ENCODE data around the gene TSPAN9.

The TSPAN9 gene

DNA sequence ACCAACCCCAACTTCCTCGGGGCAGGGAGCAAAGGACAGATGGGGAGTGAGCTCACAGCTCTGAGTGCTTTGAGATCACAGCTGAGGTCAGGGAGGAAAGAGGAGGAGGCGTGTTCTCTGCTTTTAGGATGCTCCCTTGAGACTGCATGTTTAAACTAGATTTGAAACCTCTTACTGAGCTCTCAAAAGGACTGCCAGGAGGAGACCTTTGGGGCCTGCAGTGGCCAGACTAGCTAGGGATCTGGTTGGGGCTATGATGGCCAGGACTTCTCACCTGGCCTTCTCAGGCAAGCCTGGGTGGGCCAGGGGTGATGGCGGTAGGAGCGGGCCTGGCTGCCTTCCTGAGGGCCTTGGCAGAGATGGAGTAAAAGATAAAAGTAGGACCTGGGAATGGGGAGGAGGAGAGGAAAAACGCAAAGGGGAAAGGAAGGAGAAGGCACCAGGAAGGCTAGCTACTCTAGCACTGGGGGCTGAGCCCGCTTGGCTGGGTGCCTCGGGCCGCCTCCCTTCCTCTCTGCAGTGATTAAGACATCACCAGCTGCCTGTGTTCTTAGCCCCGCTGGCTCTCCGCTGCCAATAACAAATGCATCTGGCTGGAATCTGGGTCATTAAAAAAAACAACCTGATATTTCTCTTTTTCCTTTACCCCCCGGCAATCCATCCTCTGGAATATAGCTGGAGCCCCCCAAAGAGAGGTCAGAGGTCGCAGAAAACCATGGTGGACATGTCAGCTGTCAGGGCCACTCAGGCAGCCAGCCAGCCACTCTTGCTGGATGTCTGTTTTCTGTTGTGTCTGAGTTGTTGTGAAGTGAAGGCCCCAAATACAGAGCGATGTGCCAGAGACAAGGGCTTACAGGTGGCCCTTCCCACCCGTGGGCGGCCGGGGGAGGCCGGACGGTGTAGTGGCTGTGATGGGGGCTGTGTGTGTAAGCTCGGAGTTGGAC, 141.3 kb downstream of the TSPAN9 start:
- FAIRE-seq (no peak), DNase-seq (ENCODE audit: insufficient read length, low spot score) (no peak)
- no peak for TF ChIP-seq POLR2A (IDR thresholded peaks at IDR 0.05; ENCODE audit: low read depth, low read length)

DNA sequence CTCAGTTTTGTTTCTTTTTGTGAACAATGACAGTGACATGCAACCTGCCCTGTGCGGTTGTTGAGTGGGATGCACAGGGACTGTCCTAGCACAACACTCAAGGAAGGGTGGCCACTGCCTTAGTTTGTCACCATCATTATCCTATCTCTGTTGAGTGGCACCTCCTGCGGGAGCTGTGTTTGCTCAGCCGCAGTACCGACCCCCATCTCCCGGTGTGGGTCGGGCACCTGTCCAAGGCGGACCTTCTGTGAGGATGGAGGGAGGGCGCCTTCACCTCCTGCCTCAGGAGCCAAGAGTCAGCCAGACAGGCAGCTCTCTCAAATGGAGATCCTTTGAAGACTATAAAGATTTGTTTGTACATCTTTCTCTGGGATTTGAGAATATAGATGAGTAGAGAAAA, 142.1 kb downstream of the TSPAN9 start:
- no peak for DNase-seq (ENCODE audit: insufficient read length, low spot score)
- TF ChIP-seq POLR2A (IDR thresholded peaks at IDR 0.05; ENCODE audit: low read depth, low read length) = no peak
- no peak for FAIRE-seq

DNA sequence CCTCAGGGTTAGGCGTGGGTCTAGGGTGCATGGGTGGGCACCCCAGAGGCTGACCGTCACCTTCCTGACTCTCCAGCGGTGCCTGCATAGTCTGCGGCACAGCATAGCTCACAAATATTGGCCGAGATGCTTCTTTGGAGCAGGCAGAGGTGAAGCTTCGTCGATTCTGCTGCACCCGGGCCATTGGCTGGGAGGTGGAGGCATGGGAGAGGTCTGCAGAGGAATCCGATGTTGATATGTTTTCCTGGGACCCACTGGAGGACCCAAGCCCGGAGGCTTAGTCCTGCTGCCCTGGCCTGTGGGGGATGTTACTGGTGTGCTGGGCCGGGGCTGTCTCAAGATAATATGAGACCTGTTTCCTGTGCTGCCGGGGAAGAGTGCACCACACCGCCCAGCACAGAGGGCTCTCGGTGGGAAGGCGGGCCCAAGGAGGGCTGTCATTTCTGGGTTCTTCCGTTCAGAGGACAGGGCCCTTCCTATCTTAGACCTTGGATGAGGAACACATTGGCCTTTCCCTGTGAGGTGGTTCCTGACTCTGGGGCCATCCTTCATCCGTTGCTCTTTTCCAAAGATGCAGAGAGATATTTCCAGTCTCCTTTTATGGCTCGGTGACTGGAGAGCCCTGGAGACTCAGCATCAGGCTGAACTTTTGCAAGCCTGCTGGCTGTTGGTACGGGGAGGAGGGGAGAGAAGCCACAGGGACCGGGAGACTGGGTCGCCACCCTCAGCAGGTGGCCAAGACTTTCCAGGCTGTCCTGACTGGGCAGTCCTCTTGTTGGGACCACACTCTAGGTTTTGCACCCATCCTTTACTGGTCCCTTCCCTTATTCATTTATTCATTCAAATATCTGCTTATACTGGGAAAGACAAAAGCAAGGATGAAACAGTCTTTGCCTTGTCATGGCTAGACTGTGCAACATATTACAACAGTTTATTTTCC, 143.5 kb downstream of the TSPAN9 start:
- no peak for TF ChIP-seq POLR2A (IDR thresholded peaks at IDR 0.05; ENCODE audit: low read depth, low read length)
- DNase-seq (ENCODE audit: insufficient read length, low spot score) = no peak

GRCh38 chr12:3222306-3222705, 145.1 kb downstream of the TSPAN9 start:
- DNase-seq (ENCODE audit: insufficient read length, low spot score) (no peak), FAIRE-seq (no peak)
- TF ChIP-seq POLR2A (IDR thresholded peaks at IDR 0.05; ENCODE audit: low read depth, low read length) = no peak

More for the DNA sequence above, 143.5 kb downstream of the TSPAN9 start:
- no peak for FAIRE-seq

DNA sequence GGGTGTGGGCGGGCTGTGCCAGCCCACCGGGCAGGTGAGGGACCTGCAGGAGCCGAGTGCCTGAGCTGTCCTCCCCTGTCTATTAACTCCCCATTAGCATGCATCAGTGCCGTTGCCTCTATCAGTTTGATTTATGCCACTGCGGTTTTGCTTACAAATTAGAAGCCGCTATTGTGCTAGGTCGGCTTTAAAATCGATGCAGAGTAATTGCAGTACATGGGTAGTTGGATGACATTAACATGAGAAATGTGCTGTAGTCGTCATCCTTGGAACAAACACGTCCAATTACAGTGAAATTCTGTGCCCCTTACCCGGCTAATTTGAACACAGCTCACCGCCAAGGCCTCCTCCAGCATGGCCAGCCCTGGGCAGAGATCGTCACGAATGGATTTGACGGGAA, 145.8 kb downstream of the TSPAN9 start:
- no peak for TF ChIP-seq POLR2A (IDR thresholded peaks at IDR 0.05; ENCODE audit: low read depth, low read length)
- DNase-seq (ENCODE audit: insufficient read length, low spot score) (no peak), FAIRE-seq (no peak)

DNA sequence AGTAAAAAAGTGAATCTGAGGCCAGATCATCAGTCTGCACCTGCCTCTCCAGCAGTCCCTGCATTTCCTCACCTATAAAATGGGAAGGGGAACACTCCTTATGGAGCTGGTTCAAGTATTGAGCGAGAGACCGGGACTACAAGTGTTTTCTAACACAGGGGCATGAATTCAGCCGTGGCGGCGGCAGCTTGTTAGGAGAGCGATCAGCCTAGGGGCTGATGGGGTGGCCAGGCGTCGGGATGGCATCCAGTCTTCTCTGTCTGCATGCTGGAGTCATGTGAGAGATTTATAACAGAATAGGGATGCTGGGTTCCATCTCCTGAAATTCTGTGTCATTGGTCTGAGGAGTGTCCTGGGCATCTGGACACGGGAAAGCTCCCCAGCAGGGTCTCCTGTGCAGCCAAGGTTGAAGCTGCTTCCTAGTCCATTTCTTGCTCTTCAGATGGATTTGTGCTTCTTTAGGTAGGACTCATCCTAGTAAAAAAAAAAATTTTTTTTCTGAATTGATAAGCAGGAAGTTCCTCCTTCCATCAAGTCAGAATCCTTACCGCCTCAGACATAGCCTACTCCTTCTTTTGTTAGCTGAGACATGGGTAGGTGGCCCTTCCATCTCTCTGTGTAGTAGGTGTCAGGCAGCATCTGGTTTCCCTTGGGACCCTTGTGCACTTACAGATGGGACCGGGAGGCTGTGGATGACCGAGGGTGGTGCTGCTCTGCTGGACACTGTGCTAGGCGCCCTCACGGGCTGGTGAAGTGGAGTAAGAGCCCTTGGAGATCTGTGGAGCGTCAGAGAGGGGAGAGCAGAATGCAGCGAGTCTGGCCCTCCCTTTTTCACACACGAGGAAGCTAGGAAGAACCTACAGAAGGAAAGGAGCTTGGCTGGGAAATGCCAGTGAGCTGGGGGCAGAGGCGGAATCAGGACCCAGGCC, 146.7 kb downstream of the TSPAN9 start:
- TF ChIP-seq POLR2A (IDR thresholded peaks at IDR 0.05; ENCODE audit: low read depth, low read length) = no peak
- DNase-seq (ENCODE audit: insufficient read length, low spot score) (no peak), FAIRE-seq (no peak)

DNA sequence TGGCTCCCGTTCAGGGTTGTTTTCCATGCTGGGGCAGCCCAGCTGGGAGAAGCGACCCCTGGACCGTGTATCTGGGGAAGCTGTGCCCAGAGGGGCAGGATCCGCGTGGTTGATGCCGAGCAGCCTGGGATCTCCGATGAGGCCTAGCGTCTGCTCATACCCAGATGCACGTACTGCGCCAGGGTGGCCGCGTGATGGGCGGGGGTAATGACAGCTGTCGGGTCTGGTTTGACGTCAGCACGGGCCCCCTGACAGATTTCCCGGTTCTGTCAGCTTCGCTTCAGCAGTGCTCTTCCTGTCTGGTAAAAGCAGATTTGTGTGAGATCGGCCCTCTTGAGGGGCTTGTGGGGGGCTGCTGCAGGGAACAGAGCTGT, 147.3 kb downstream of the TSPAN9 start:
- FAIRE-seq (no peak), DNase-seq (ENCODE audit: insufficient read length, low spot score) (no peak)
- no peak for TF ChIP-seq POLR2A (IDR thresholded peaks at IDR 0.05; ENCODE audit: low read depth, low read length)

DNA sequence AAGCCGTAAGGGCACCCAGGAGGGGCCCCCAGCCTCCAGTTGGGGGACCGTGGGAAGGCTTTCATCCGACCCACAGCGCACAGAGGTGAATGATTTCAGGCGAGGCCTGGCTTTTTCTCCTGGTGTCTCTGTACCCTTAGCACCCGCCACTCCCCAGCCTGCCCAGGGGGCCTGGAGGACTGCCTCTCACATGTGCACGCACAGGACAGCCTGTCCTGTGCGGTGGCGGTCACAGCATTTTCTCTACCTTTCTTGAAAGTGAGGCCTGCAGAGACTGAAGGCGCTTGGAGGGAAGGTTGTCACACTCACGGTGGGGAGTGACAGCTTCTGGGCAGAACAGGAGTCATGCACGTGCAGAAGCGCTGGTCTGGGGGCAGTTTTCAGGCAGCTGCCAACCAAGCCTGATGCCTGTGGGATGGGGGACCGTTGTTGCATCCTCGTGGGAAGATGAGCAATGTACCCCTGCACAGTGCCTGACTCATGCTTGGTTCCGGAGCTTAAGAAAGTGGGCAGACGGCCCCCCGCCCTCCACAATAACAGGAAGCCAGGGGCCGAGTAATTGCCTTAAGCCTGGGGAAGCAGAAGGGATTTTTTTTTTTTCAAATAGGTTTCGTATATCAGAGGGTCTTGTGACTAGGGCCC, 148.1 kb downstream of the TSPAN9 start:
- DNase-seq (ENCODE audit: insufficient read length, low spot score) = peak; percentile 58
- TF ChIP-seq POLR2A (IDR thresholded peaks at IDR 0.05; ENCODE audit: low read depth, low read length) = no peak
- no peak for FAIRE-seq

- peak; percentile 50 for DNase-seq (ENCODE audit: insufficient read length, low spot score)
- no peak for FAIRE-seq
- TF ChIP-seq POLR2A (IDR thresholded peaks at IDR 0.05; ENCODE audit: low read depth, low read length) = no peak
These were observed 148.6 kb downstream of the TSPAN9 start for GRCh38 chr12:3225796-3226180.

DNA sequence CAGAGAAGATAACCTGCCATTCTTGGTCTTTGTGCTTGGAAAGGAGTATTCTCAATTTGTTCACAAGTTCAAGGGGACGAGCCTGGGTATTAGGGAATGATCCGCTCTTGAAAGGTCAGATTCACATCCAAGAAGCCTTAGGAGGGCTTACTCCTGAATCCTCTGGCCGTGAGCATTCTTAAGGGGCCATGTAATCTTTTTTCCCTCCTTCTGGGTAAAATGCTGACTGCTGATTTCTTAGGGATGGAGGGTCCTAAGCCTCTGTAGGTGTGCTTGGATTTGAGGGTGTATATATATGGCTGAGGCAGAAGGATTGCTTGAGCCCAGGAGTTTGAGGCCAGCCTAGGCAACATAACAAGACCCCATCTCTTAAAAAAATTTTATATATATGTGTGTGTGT, 149.1 kb downstream of the TSPAN9 start:
- FAIRE-seq (no peak), DNase-seq (ENCODE audit: insufficient read length, low spot score) (no peak)
- TF ChIP-seq POLR2A (IDR thresholded peaks at IDR 0.05; ENCODE audit: low read depth, low read length) = no peak

- TF ChIP-seq POLR2A (IDR thresholded peaks at IDR 0.05; ENCODE audit: low read depth, low read length) = no peak
- FAIRE-seq = no peak
These were observed 150.1 kb downstream of the TSPAN9 start for GRCh38 chr12:3227076-3227975.

GRCh38 chr12:3228552-3228951, 151.4 kb downstream of the TSPAN9 start:
- no peak for DNase-seq (ENCODE audit: insufficient read length, low spot score)
- no peak for TF ChIP-seq POLR2A (IDR thresholded peaks at IDR 0.05; ENCODE audit: low read depth, low read length)
- FAIRE-seq = no peak

More at GRCh38 chr12:3227076-3227975, 150.1 kb downstream of the TSPAN9 start:
- DNase-seq (ENCODE audit: insufficient read length, low spot score) = no peak

Measured in H54 (cell line).